Measurements from ENCODE around the gene SLIT2. TPM values are rescaled to one million over a fixed set of nuclear protein-coding genes. Genes with fewer than 3 reads are reported as not detected.

The SLIT2 gene
- total and polyA plus RNA-seq, 7 donors, result 0.22 to 9.0 (median 4.7) TPM

DNA sequence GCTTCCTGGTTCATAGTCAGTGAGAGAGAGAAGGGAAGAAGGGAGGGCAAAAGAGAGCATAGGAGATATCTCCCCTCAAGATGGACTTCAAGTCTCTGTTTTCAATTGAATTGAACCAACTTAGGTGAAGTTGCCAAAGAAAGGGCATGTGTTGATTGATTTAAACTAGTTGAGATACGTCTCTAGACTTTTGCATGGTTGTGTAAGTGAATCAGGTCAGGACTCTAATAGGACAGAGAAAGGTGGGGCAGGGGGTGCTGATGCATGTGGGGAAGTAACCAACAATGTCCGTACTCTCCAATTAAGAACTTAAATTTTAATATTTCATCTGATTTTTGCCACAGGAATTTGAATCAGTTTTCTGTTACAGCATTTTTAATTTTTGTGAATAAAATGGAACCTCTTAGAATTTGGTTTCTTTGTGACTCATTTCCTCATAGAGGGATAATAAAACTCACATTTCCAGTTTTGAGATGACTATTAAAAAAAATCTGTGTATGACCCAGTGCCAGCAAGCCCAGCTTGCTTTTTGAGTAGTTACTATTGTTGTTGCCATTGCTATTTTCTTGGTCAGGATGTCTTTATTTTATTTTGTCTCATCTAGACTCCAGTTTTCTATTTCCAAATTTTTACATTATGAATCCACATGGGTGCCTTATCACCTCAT lies 37.3 kb downstream of the SLIT2 start:
- no peak for DNase-seq
- Histone ChIP-seq H3K4me3 (no peak overlapping the region), H3K9me3 (no peaks in the 10 kb centered on the region), H3K27ac (no peak overlapping the region), H3K36me3 (ENCODE audit: insufficient read depth in 1 of 2, low read depth in 1 of 2) (no peaks in the 10 kb centered on the region), H3K4me1 (no peaks in the 10 kb centered on the region), H3K27me3 (ENCODE audit: insufficient read depth in 3 of 3, low read length in 2 of 3) (no peaks in the 10 kb centered on the region)
- intact Hi-C loops (cut with DNase I), result no loop called here
- TF ChIP-seq CTCF (IDR thresholded peaks at IDR 0.05), result no peak
- 70 to 75% (median 70%) methylated on average over 2 of the region's 2 CpGs for WGBS, 3 donors
- ATAC-seq, result no peak

- ATAC-seq (no peak), DNase-seq (no peak)
- 68 to 86% (median 77%) methylated on average over 3 of the region's 3 CpGs for WGBS, 3 donors
- Histone ChIP-seq H3K27ac (no peak overlapping the region), H3K4me1 (no peaks in the 10 kb centered on the region), H3K4me3 (no peak overlapping the region), H3K36me3 (ENCODE audit: insufficient read depth in 1 of 2, low read depth in 1 of 2) (no peaks in the 10 kb centered on the region), H3K9me3 (no peaks in the 10 kb centered on the region), H3K27me3 (ENCODE audit: insufficient read depth in 3 of 3, low read length in 2 of 3) (no peaks in the 10 kb centered on the region)
- no peak for TF ChIP-seq CTCF (IDR thresholded peaks at IDR 0.05)
- intact Hi-C loops (cut with DNase I), result no loop called here
Observed at GRCh38 chr4:20289782-20290181, 38.1 kb downstream of the SLIT2 start.

DNA sequence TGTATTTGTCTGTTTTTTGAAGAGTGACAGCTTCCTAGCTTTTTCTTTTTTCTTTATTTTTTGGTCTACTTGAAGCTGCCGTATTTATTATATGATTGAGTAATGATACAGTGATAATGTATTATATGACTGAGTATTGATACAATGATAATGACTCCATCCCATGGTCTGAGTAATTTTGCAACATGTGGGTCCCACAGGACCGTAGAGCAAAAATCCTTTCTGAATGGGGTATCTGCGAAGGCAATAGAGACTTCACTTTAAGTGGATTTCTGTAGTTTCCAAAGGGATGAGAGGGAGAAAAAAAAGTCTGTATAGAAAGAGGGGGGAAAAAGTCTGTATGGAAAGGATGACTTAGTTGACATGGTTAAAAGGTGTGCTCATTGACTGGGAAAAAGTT lies 41.0 kb downstream of the SLIT2 start:
- ATAC-seq (no peak), DNase-seq (no peak)
- 86 to 92% (median 90%) methylated on average over 3 of the region's 3 CpGs for WGBS, 3 donors
- Histone ChIP-seq H3K9me3 (no peaks in the 10 kb centered on the region), H3K4me3 (no peak overlapping the region), H3K4me1 (peaks cover 7% of the 10 kb centered on the region), H3K36me3 (ENCODE audit: insufficient read depth in 1 of 2, low read depth in 1 of 2) (no peaks in the 10 kb centered on the region), H3K27me3 (ENCODE audit: insufficient read depth in 3 of 3, low read length in 2 of 3) (no peaks in the 10 kb centered on the region), H3K27ac (no peak overlapping the region)
- intact Hi-C loops (cut with DNase I), result no loop called here
- no peak for TF ChIP-seq CTCF (IDR thresholded peaks at IDR 0.05)

DNA sequence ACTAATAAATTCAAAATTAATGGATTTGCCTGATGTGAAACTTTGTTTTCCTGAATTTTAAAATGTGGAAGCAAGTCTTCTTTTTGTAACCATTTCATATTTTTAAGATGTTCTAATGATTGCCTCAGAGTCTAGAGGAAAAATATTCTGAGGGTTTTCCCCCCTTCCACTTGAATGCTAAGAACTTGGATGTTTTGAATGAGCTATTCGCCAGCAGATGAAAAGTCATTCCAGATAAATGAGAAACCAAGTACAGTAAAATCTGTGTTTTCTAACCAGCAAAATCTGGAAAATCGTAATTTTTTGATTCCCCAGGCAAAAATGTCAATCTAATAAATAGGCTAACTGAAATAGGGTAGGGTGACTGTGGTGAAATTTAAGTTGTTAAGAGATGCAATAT lies 45.6 kb downstream of the SLIT2 start:
- Histone ChIP-seq H3K9me3 (no peaks in the 10 kb centered on the region), H3K4me3 (no peak overlapping the region), H3K27ac (no peak overlapping the region), H3K36me3 (ENCODE audit: insufficient read depth in 1 of 2, low read depth in 1 of 2) (no peaks in the 10 kb centered on the region), H3K27me3 (ENCODE audit: insufficient read depth in 3 of 3, low read length in 2 of 3) (no peaks in the 10 kb centered on the region), H3K4me1 (peaks cover 11% of the 10 kb centered on the region)
- no peak for TF ChIP-seq CTCF (IDR thresholded peaks at IDR 0.05)
- DNase-seq (no peak), ATAC-seq (no peak)
- intact Hi-C loops (cut with DNase I), result no loop called here
- WGBS, 3 donors, result 32 to 55% (median 46%) methylated on average over 2 of the region's 2 CpGs

DNA sequence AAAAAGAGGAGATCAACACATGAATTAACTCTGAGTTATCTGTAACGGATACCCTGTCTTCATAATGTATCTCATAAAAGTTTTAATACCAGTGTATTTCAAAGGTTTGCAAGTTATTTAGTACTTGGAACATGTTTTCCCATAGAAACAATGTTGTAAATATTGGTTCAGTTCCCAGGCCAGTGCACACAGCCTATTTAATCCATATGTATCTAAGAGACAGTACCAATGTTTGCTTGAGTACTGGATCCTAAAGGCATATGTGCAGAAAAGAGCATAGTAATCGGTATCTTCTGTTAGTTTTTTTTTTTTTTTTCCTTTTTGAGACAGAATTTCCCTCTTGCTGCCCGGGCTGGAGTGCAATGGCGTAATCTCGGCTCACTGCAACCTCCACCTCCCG lies 46.1 kb downstream of the SLIT2 start:
- ATAC-seq (no peak), DNase-seq (no peak)
- Histone ChIP-seq H3K9me3 (no peaks in the 10 kb centered on the region), H3K36me3 (ENCODE audit: insufficient read depth in 1 of 2, low read depth in 1 of 2) (no peaks in the 10 kb centered on the region), H3K27me3 (ENCODE audit: insufficient read depth in 3 of 3, low read length in 2 of 3) (no peaks in the 10 kb centered on the region), H3K27ac (no peak overlapping the region), H3K4me1 (peaks cover 11% of the 10 kb centered on the region), H3K4me3 (no peak overlapping the region)
- no peak for TF ChIP-seq CTCF (IDR thresholded peaks at IDR 0.05)
- intact Hi-C loops (cut with DNase I), result no loop called here
- WGBS, 3 donors, result 82 to 86% (median 84%) methylated on average over 6 of the region's 6 CpGs
